ENCODE data around the gene IBTK. TPM values are rescaled to one million over a fixed set of nuclear protein-coding genes. Genes with fewer than 3 reads are reported as not detected.

IBTK gene
- total RNA-seq, 1 experiment from 2014 or later = 25.9 TPM

- intact Hi-C loops (cut with micrococcal nuclease; ENCODE audit: unreplicated experiment) = no loop called here
These were observed 30.4 kb downstream of the IBTK start for GRCh38 chr6:82217018-82217586.

DNA sequence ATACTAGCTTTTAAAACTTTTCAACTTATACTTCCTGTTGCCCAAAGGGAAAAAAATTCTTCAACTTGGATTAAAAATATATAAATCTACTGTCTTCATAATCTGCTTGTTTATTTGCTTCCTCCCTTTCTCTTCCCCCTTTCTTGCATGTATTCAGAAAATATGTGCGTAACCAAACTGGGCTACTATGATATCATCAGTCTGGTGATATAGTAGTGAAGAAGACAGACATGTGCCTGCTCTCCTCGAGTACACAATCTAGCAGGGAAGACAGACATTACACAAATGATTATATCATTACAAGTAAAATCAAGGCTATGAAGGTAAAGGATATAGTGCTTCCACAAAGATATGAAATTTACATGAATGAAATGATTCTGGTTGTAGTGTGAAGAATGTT is 31.0 kb downstream of the IBTK start:
- H3K4me1 ChIP-seq (replicated peaks; ENCODE audit: insufficient read depth) = no peaks in the 10 kb centered on the region
- H3K79me2 ChIP-seq (ENCODE audit: low read depth) = no peaks in the 10 kb centered on the region
- H3K36me3 ChIP-seq (ENCODE audit: low read depth) = peaks cover 17% of the 10 kb centered on the region; the same call in 1 of the 2 replicates
- H3K9me2 ChIP-seq (ENCODE audit: insufficient read depth) = no peaks in the 10 kb centered on the region
- H3K27ac ChIP-seq = no peak overlapping the region
- H3F3A ChIP-seq (ENCODE audit: insufficient read depth, low read depth) = no peaks in the 10 kb centered on the region
- no peak overlapping the region for H3K4me3 ChIP-seq
- no peaks in the 10 kb centered on the region for H3K27me3 ChIP-seq (ENCODE audit: insufficient read depth, low read depth)
- no peaks in the 10 kb centered on the region for H3K9me3 ChIP-seq (ENCODE audit: insufficient read depth, low read depth)
- CTCF ChIA-PET = no interaction called here
- DNase-seq = no peak
- POLR2A ChIA-PET (ENCODE audit: unreplicated experiment) = no interaction called here
- no TSS peak for BruUV-seq (replicated peaks)
- no peaks in the 10 kb centered on the region for H4K20me1 ChIP-seq (ENCODE audit: insufficient read depth)
- intact Hi-C loops (cut with micrococcal nuclease; ENCODE audit: unreplicated experiment) = no loop called here
- no peak overlapping the region for H2AFZ ChIP-seq
- H3K4me2 ChIP-seq = no peak overlapping the region
- TF ChIP-seq CTCF (conservative IDR thresholded peaks at IDR 0.05) = no peak
- no peak for TF ChIP-seq EZH2 (IDR thresholded peaks at IDR 0.05; ENCODE audit: low read depth)

More at GRCh38 chr6:82217018-82217586, 30.4 kb downstream of the IBTK start:
- no peak overlapping the region for H2AFZ ChIP-seq
- H3K9me2 ChIP-seq (ENCODE audit: insufficient read depth) = no peaks in the 10 kb centered on the region
- no TSS peak for BruUV-seq (replicated peaks)
- no peaks in the 10 kb centered on the region for H3K27me3 ChIP-seq (ENCODE audit: insufficient read depth, low read depth)
- no peak for DNase-seq
- H3K4me1 ChIP-seq (replicated peaks; ENCODE audit: insufficient read depth) = no peaks in the 10 kb centered on the region
- H3K36me3 ChIP-seq (ENCODE audit: low read depth) = peaks cover 17% of the 10 kb centered on the region; the same call in 1 of the 2 replicates
- POLR2A ChIA-PET (ENCODE audit: unreplicated experiment) = no interaction called here
- H3K4me2 ChIP-seq = no peak overlapping the region
- H3K79me2 ChIP-seq (ENCODE audit: low read depth) = no peaks in the 10 kb centered on the region
- no peaks in the 10 kb centered on the region for H4K20me1 ChIP-seq (ENCODE audit: insufficient read depth)
- CTCF ChIA-PET = no interaction called here
- TF ChIP-seq EZH2 (IDR thresholded peaks at IDR 0.05; ENCODE audit: low read depth) = no peak
- no peak for TF ChIP-seq CTCF (conservative IDR thresholded peaks at IDR 0.05)
- H3F3A ChIP-seq (ENCODE audit: insufficient read depth, low read depth) = no peaks in the 10 kb centered on the region
- H3K9me3 ChIP-seq (ENCODE audit: insufficient read depth, low read depth) = no peaks in the 10 kb centered on the region
- H3K4me3 ChIP-seq = no peak overlapping the region
- no peak overlapping the region for H3K27ac ChIP-seq

DNA sequence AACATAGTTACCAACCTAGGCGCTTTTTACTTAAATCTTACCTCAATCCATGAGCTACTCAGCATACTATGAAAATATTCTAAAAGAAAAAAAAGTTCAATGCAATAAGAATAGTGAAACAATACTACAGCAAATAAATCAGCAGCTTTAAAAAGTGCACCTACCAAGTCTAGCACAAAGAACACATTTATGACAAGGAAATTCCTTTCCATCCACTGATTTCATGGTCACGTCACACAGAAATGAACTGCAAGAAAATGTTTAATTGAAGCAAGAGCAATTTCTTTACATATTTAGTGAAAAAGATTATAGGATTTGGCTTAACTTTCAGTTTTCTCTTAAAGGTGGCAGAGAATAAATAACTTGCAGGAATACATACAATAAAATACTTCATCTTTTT is 36.2 kb downstream of the IBTK start:
- no peaks in the 10 kb centered on the region for H3K9me2 ChIP-seq (ENCODE audit: insufficient read depth)
- no peaks in the 10 kb centered on the region for H3K27me3 ChIP-seq (ENCODE audit: insufficient read depth, low read depth)
- DNase-seq = no peak
- H3F3A ChIP-seq (ENCODE audit: insufficient read depth, low read depth) = no peaks in the 10 kb centered on the region; the same call in 1 of the 2 replicates
- H3K4me1 ChIP-seq (replicated peaks; ENCODE audit: insufficient read depth) = no peaks in the 10 kb centered on the region
- H3K4me3 ChIP-seq = no peak overlapping the region
- H3K27ac ChIP-seq = no peak overlapping the region
- H3K79me2 ChIP-seq (ENCODE audit: low read depth) = no peaks in the 10 kb centered on the region
- H2AFZ ChIP-seq = no peak overlapping the region
- peaks cover 20% of the 10 kb centered on the region for H3K36me3 ChIP-seq (ENCODE audit: low read depth)
- intact Hi-C loops (cut with micrococcal nuclease; ENCODE audit: unreplicated experiment) = no loop called here
- BruUV-seq (replicated peaks) = no TSS peak
- TF ChIP-seq CTCF (conservative IDR thresholded peaks at IDR 0.05) (no peak), EZH2 (IDR thresholded peaks at IDR 0.05; ENCODE audit: low read depth) (no peak)
- no peaks in the 10 kb centered on the region for H4K20me1 ChIP-seq (ENCODE audit: insufficient read depth)
- no peak overlapping the region for H3K4me2 ChIP-seq
- ChIA-PET CTCF (interaction anchor here (0.6 kb wide), 1 partner anchor 22 kb away, joined by 3 read pairs; no protein-coding TSS in a partner anchor), POLR2A (ENCODE audit: unreplicated experiment) (no interaction called here)
- H3K9me3 ChIP-seq (ENCODE audit: insufficient read depth, low read depth) = no peaks in the 10 kb centered on the region
